GM06990 (cell line): ENCODE results near the gene CPT1C.

Experiments used
- DNase-seq: peaks from one replicate; pipeline ENCODE4 v3.0.0-alpha.2; 2011; ENCODE audit not compliant: insufficient read length; ENCODE audit errors: extremely low read depth
- H3K27me3 ChIP-seq: replicated peaks from 2 replicates; pipeline ENCODE4 v1.6.0; 2011; ENCODE audit warnings: low read length; ENCODE audit not compliant: control insufficient read depth, insufficient read depth
- H3K36me3 ChIP-seq: 2 replicates; pipeline ENCODE4 v1.5.1; 2011; ENCODE audit warnings: low read length; ENCODE audit not compliant: control insufficient read depth, insufficient read depth
- H3K4me3 ChIP-seq: replicated peaks from 2 replicates; pipeline ENCODE4 v1.5.1; 2011; ENCODE audit warnings: low read depth, mild to moderate bottlenecking, control low read depth, low read length
- TF ChIP-seq, protein P1 (sequence below): IDR thresholded peaks from 2 replicates; pipeline ENCODE4 v1.5.1; 2011; ENCODE audit warnings: low read length, control low read depth, mild to moderate bottlenecking, inconsistent platforms; ENCODE audit not compliant: insufficient read depth, poor library complexity, severe bottlenecking

Gene CPT1C

GRCh38 chr19:49686503-49687088 lies 4.3 kb upstream of the CPT1C start:
- DNase-seq: no peak
- no peaks in the 10 kb centered on the region for H3K27me3 ChIP-seq
- TF ChIP-seq, protein P1, sequence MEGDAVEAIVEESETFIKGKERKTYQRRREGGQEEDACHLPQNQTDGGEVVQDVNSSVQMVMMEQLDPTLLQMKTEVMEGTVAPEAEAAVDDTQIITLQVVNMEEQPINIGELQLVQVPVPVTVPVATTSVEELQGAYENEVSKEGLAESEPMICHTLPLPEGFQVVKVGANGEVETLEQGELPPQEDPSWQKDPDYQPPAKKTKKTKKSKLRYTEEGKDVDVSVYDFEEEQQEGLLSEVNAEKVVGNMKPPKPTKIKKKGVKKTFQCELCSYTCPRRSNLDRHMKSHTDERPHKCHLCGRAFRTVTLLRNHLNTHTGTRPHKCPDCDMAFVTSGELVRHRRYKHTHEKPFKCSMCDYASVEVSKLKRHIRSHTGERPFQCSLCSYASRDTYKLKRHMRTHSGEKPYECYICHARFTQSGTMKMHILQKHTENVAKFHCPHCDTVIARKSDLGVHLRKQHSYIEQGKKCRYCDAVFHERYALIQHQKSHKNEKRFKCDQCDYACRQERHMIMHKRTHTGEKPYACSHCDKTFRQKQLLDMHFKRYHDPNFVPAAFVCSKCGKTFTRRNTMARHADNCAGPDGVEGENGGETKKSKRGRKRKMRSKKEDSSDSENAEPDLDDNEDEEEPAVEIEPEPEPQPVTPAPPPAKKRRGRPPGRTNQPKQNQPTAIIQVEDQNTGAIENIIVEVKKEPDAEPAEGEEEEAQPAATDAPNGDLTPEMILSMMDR: no peak
- no peak overlapping the region for H3K4me3 ChIP-seq
- peaks cover 41% of the 10 kb centered on the region for H3K36me3 ChIP-seq

DNA sequence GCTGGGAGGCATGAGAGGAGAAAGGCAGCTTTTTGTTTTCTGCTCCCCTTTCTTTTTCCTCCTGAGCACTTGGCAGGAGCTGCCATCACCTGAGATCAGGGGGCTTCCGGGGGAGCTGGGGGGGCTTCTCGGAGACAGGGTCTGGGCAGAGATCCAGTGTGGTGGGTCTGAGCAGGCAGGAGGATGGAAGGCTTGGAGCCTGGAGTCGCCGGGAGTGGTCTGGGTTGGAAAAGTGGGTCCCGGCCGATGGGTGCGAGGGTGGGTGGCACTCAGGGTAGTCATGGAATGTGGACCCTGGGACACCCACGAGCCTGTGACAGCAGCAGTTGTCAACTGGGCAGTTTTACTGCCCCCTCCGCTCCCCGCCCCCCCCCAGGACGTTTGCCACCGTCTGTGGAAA lies 3.8 kb upstream of the CPT1C start:
- peaks cover 36% of the 10 kb centered on the region for H3K36me3 ChIP-seq
- no peak for DNase-seq
- no peak overlapping the region for H3K4me3 ChIP-seq

GRCh38 chr19:49687566-49688316 lies 3.2 kb upstream of the CPT1C start:
- no peak overlapping the region for H3K4me3 ChIP-seq
- H3K36me3 ChIP-seq: peaks cover 34% of the 10 kb centered on the region
- TF ChIP-seq, protein P1: no peak
- H3K27me3 ChIP-seq: no peaks in the 10 kb centered on the region
- no peak for DNase-seq

More for the DNA sequence above, 3.8 kb upstream of the CPT1C start:
- no peaks in the 10 kb centered on the region for H3K27me3 ChIP-seq
- TF ChIP-seq, protein P1: no peak

- no peak overlapping the region for H3K4me3 ChIP-seq
- H3K36me3 ChIP-seq: peaks cover 33% of the 10 kb centered on the region
- no peak for DNase-seq
- no peaks in the 10 kb centered on the region for H3K27me3 ChIP-seq
- TF ChIP-seq, protein P1: no peak
Measured at GRCh38 chr19:49688531-49689132, 2.3 kb upstream of the CPT1C start.

DNA sequence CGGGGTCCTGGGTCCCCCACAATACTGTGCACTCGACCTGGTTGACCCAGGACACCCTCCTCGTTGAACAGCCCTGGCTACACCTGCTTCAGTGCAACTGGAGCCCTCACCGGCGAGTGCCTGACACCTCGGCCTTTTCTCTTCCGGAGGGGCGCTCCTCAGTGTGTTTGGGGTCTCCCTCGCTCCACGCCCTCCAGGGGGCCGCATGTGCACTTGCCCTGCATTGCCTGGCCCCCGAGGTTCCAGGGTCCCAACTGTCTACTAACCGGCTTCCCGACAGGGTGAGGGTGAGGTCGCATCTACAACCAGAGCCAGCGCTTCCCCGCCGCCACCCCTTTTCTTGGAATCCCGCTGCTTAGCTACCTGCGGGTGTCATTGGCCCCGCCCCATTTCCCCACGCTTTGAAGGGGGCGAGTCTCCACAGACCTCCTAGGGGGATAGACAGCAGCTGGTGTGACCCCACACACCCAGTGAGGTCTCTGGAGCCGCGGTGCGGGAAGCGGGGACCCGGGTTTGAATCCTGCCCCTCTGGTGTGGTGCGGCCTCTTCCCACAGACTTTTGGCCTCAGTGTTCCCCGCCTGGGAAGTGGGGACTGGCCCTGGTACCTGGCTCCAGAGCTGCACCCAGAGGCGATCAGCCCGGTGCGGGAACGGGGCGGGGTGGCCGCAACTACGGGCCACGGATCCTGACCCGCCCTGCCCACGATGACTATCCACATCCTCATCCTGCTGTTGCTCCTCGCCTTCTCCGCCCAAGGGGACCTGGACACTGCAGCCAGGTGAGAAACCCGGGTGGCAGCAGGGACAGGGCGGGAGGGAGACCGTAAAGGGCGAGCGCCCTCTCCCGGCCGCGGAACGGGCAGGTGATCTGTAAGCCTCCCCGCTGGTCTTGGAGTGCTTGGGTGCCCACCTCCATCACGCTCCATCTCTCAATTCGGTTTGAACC lies 1.5 kb upstream of the CPT1C start, which contains the start of gene ADM5:
Gene ADM5, plus strand, starts transcription at position 462 of the 946 bp plus-strand sequence. Its CDS starts 244 bp downstream, at position 706.
- TF ChIP-seq, protein P1: peak; percentile 38
- no peak for DNase-seq
- Histone ChIP-seq H3K36me3 (peaks cover 25% of the 10 kb centered on the region), H3K4me3 (no peak within 1 kb of the TSS), H3K27me3 (no peaks in the 10 kb centered on the region)
